ENCODE data around the gene NT5C1A.

DNA sequence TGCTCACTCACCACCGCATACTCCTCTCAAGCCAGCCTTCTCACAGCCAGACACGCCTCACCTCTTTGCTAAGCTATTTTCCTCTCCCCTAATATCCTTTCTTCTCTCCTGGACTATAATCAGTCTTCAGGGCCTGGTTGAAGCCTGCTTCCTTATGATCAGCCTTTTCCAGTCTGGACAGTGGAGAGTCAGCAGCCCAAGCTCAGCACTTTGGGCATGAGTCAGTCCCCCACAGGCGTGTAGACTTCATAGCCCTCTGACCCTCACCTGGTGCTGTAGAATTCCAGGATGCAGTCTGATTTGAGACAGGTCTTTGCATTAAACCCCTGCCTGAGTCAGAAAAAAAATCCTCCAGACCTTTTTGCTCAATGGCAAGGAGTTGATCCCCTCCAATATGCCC is 16.8 kb upstream of the NT5C1A start:
- TF ChIP-seq FOXP2 (optimal IDR thresholded peaks at IDR 0.05; ENCODE audit: control extremely low read depth, extremely low read length, insufficient read depth) (no peak), POLR2AphosphoS5 (IDR thresholded peaks at IDR 0.05; ENCODE audit: borderline replicate concordance, low read depth, low read length) (no peak)
